ENCODE data around the gene EFCAB6.

DNA sequence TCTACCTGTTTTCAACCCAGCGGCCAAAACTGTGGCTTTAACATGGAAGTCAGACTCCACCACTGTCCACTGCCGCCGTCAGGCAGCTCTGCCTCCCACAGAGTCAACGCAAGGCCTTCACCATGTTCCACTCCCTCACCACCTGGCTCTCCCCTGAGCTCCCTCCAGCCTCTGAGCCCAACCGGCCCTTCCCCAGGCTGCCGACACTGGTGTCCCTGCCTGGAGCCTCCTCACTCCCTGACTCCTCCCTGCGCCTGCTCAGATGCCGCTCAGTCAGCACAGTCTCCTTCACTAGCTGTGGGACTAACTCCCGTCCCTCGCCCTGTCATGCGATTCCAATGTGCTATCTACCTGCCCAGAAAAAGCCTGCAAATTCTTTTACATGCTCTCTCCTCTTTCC, 33.9 kb upstream of the EFCAB6 start:
- TF ChIP-seq, protein P1, sequence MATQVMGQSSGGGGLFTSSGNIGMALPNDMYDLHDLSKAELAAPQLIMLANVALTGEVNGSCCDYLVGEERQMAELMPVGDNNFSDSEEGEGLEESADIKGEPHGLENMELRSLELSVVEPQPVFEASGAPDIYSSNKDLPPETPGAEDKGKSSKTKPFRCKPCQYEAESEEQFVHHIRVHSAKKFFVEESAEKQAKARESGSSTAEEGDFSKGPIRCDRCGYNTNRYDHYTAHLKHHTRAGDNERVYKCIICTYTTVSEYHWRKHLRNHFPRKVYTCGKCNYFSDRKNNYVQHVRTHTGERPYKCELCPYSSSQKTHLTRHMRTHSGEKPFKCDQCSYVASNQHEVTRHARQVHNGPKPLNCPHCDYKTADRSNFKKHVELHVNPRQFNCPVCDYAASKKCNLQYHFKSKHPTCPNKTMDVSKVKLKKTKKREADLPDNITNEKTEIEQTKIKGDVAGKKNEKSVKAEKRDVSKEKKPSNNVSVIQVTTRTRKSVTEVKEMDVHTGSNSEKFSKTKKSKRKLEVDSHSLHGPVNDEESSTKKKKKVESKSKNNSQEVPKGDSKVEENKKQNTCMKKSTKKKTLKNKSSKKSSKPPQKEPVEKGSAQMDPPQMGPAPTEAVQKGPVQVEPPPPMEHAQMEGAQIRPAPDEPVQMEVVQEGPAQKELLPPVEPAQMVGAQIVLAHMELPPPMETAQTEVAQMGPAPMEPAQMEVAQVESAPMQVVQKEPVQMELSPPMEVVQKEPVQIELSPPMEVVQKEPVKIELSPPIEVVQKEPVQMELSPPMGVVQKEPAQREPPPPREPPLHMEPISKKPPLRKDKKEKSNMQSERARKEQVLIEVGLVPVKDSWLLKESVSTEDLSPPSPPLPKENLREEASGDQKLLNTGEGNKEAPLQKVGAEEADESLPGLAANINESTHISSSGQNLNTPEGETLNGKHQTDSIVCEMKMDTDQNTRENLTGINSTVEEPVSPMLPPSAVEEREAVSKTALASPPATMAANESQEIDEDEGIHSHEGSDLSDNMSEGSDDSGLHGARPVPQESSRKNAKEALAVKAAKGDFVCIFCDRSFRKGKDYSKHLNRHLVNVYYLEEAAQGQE (IDR thresholded peaks at IDR 0.05; ENCODE audit: low read depth) = no peak
- TF ChIP-seq POLR2A (IDR thresholded peaks at IDR 0.05; ENCODE audit: borderline replicate concordance, extremely low read depth, insufficient read depth, insufficient read length) = no peak
- no peak for TF ChIP-seq POLR2AphosphoS5 (IDR thresholded peaks at IDR 0.05; ENCODE audit: low read depth, low read length)
- TF ChIP-seq, protein P2, sequence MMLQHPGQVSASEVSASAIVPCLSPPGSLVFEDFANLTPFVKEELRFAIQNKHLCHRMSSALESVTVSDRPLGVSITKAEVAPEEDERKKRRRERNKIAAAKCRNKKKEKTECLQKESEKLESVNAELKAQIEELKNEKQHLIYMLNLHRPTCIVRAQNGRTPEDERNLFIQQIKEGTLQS (IDR thresholded peaks at IDR 0.05) = no peak
- TF ChIP-seq, protein P3, sequence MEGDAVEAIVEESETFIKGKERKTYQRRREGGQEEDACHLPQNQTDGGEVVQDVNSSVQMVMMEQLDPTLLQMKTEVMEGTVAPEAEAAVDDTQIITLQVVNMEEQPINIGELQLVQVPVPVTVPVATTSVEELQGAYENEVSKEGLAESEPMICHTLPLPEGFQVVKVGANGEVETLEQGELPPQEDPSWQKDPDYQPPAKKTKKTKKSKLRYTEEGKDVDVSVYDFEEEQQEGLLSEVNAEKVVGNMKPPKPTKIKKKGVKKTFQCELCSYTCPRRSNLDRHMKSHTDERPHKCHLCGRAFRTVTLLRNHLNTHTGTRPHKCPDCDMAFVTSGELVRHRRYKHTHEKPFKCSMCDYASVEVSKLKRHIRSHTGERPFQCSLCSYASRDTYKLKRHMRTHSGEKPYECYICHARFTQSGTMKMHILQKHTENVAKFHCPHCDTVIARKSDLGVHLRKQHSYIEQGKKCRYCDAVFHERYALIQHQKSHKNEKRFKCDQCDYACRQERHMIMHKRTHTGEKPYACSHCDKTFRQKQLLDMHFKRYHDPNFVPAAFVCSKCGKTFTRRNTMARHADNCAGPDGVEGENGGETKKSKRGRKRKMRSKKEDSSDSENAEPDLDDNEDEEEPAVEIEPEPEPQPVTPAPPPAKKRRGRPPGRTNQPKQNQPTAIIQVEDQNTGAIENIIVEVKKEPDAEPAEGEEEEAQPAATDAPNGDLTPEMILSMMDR (IDR thresholded peaks at IDR 0.05 in 2 of 3, conservative IDR thresholded peaks at IDR 0.05 in 1 of 3; ENCODE audit: borderline replicate concordance in 1 of 3, insufficient read depth in 1 of 3, low read depth in 2 of 3, low read length in 2 of 3) = no peak
- TF ChIP-seq RAD21 (IDR thresholded peaks at IDR 0.05; ENCODE audit: low read depth) = no peak
- no peak for TF ChIP-seq ELF1 (IDR thresholded peaks at IDR 0.05; ENCODE audit: borderline replicate concordance, low read depth)
